Anterior cingulate cortex (tissue), 58 donors: ENCODE data around the gene KAZN.

Experiments used
- DNase-seq, 58 donors: peaks; one replicate each; lab custom pipeline; 2025; lab: John Stamatoyannopoulos, UW

Gene KAZN

GRCh38 chr1:14866911-14867612 is 268.6 kb downstream of the KAZN start:
- DNase-seq: no peak

GRCh38 chr1:14869187-14869586 is 270.7 kb downstream of the KAZN start:
- no peak for DNase-seq

- no peak for DNase-seq
These were observed 272.9 kb downstream of the KAZN start for GRCh38 chr1:14871218-14871970.

- no peak for DNase-seq
These were observed 274.3 kb downstream of the KAZN start for GRCh38 chr1:14872762-14873161.

- DNase-seq: no peak
These were observed 275.2 kb downstream of the KAZN start for GRCh38 chr1:14873677-14874076.

- no peak for DNase-seq
These were observed 277.3 kb downstream of the KAZN start for GRCh38 chr1:14875524-14876509.

- DNase-seq: no peak
These were observed 278.3 kb downstream of the KAZN start for GRCh38 chr1:14876747-14877146.

- DNase-seq: no peak
These were observed 278.7 kb downstream of the KAZN start for GRCh38 chr1:14877224-14877623.

- no peak for DNase-seq
These were observed 279.6 kb downstream of the KAZN start for GRCh38 chr1:14878124-14878523.

- DNase-seq: no peak
These were observed 280.5 kb downstream of the KAZN start for GRCh38 chr1:14878951-14879350.

GRCh38 chr1:14880456-14881316 is 282.2 kb downstream of the KAZN start:
- DNase-seq: peak in 9 of 58 donors; percentile 1 to 68 (median 12)

GRCh38 chr1:14881775-14882672 is 283.5 kb downstream of the KAZN start:
- DNase-seq: no peak

- DNase-seq: no peak
These were observed 286.2 kb downstream of the KAZN start for GRCh38 chr1:14884614-14885175.

GRCh38 chr1:14887044-14887566 is 288.6 kb downstream of the KAZN start:
- no peak for DNase-seq

- DNase-seq: no peak
These were observed 289.4 kb downstream of the KAZN start for GRCh38 chr1:14887764-14888350.

GRCh38 chr1:14888374-14888773 is 289.9 kb downstream of the KAZN start:
- no peak for DNase-seq

- DNase-seq: no peak
These were observed 291.4 kb downstream of the KAZN start for GRCh38 chr1:14889825-14890440.
